IPS DF 4.7 (cell line): ENCODE results near the gene NUAK2.
"Not testable (repeated sequence)": the region's sequence is repeated elsewhere in the genome, so short reads cannot be mapped to it uniquely, and the experiment has no call there.

ENCODE experiments used
- DNase-seq: peaks from one replicate; pipeline ENCODE4 v3.0.0-alpha.2; 2013; ENCODE audit warnings: low spot score; ENCODE audit errors: extremely low read depth

Gene NUAK2

DNA sequence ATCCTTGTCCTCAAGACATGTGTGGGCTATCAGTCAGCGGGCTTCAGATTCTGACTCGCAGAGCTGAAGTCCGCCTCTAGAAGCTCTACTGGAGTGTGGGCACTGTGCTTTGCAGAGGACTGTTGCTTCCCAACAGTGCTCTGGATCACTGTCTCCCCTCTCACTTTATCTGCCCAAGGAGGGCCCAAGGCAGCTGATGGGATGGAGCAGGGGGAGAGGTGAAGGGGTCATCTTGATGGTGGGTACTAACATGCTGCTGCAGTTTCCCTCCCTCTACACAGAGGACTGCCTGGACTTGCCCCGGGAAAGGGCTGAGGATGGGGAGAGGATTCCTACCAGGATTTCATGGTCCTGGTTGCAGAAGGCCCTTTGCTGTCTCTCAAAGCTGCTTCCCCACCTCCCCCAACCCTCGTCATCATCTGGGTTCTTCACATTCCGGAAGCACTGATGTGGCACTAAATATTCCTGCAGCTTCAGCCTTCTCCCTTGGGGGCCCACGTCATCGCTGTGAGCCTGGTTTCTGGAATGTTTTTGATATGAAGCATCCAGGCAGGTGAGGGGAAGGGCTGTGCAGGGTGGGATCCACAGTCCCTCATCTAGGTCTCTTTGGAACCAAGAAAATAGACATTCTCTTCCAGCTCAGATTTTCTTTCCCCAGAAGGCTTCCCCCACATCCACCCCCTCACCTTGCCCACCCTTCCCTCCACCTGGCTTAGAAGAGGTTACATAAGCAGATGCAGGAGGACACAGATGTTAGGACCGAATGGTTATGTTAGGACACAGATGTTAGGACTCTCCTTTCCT lies 23.2 kb downstream of the NUAK2 start:
- DNase-seq: no peak

DNA sequence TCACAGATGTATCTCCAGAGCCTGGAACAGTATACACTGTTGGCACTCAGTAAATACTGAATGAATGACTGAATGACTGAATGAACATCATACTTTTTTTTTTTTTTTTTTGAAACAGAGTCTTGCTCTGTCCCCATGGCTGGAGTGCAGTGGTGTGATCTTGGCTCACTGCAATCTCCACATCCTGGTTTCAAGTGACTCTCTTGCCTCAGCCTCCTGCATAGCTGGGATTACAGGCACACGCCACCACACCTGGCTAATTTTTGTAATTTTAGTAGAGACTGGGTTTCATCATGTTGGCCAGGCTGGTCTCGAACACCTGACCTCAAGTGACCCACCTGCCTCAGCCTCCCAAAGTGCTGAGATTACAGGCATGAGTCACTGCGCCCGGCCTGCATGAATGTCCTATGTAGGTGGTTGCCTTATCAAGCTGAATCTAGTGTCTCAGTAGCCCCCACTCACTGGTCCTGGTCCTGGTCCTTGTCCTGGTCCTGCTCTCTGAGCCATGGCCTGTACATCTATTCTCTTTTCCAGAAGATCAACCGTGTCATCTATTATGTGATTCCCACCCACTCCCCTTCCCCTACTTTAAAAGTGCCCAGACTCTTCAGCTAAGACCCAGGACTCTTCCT lies 23.9 kb downstream of the NUAK2 start:
- DNase-seq: not testable (repeated sequence)

- DNase-seq: no peak
These were observed 25.4 kb downstream of the NUAK2 start for GRCh38 chr1:205296154-205296553.

DNA sequence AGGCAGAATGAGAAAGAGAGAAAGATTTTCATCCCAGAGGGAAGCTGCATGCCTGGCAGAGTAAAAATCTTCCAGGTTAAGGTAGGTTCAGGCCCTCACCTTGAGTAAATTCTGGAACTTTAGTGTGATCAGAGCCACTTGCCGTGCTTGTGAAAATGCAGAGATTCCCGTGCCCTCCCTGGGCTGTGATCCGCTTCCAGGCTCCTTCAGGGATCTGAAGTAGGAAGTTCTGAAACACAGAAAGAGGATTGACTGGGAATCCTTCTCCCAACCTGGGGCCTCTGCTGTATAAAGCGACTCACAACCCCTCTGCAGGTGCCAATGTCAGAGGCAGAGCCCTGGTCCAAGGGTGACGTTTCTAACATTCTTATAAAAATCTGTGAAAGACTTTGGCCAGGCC lies 26.6 kb downstream of the NUAK2 start:
- no peak for DNase-seq

GRCh38 chr1:205294175-205294917 lies 27.2 kb downstream of the NUAK2 start:
- DNase-seq: no peak

GRCh38 chr1:205293350-205294074 lies 28.0 kb downstream of the NUAK2 start:
- no peak for DNase-seq

DNA sequence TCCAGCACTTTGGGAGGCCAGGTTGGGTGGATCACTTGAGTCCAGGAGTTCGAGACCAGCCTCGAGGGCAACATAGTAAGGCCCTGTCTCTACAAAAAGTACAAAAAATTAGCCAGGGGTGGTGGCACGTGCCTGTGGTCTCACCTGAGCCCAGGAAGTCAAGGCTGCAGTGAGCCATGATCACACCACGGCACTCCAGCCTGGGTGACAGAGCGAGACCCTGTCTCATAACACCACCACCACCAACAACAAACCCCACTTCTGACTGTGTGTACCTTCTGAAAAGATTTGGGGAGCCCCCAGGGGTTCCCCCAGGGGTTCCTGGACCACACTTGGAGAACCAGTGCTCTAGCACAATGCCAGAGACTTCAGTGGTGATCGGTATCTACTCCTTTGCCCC lies 29.9 kb downstream of the NUAK2 start:
- DNase-seq: no peak

- DNase-seq: no peak
These were observed 33.6 kb downstream of the NUAK2 start for GRCh38 chr1:205287767-205288559.

- no peak for DNase-seq
These were observed 34.5 kb downstream of the NUAK2 start for GRCh38 chr1:205287076-205287475.

GRCh38 chr1:205286335-205286950 lies 35.1 kb downstream of the NUAK2 start:
- DNase-seq: no peak

GRCh38 chr1:205285381-205286101 lies 36.0 kb downstream of the NUAK2 start:
- DNase-seq: no peak

DNA sequence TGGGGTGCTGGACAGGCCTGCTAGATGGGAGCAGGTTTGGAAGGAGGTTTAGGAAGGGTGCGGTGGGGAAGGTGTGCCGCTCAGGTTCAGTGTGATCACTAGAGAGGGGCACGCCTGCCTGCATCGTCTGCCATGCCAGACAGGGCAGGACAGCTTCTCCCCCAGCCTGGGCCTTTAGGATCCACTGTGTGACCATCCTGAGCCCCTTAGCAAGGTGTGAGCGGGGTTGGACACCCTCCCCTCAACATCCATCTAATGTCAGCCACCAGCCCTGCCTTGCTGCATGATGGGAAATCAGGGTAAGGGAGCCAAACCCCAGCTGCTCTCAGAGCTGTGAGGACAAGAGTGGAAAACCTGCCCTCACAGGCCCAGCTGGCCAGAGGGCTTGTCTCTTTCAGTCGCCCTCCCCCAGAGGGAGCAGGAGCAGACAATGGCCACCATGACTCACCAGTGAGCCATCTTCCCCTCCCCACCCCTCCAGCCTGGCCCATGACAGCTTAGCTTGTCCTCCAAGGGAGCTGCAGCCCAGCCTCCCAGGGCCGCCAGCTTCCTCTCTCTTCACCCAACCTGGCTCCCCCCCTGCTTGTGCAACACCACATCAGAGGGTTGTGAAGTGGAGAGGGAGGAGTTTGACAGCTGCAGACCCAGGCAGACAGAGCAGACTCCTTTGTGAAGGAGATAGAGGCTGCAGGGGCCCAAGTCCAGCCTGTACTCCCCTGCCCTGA lies 37.0 kb downstream of the NUAK2 start:
- no peak for DNase-seq

DNA sequence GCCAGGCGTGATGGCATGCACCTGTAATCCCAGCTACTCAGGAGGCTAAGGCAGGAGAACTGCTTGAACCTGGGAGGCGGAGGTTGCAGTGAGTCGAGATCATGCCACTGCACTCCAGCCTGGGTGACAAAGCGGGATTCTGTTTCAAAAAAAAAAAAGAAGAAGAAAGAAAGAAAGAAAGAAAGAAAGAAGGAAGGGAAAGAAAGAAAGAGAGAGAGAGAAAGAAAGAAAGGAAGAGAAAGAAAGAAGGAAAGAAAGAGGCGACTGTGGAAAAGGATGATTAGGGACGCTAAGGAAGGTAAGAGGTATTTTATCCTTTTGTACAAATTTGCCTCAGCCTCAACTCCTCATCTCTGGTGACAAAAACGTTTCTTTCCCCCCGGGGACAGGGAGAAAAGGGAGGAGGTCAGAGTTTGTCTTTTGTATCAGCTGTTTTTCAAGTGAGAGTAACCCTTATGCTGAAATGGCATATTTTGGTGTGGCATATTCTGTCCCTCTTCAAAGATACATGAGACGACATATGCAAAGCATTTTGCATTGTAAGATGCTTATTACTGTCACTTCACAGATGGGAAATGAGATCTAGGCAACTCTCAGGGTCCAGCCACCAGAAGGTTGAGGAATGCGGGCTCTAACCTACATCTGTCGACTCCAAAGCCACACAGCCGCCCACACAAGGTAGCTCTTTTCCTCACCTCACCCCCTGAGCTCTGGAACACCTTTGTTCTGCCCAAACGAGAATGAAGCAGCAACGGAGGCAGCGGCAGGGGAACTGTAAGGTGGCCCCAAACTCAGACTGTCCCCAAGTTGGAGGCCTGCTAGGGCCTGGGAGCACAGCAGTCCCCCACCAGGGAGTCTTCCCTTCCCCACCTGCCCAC lies 38.0 kb downstream of the NUAK2 start:
- no peak for DNase-seq

DNA sequence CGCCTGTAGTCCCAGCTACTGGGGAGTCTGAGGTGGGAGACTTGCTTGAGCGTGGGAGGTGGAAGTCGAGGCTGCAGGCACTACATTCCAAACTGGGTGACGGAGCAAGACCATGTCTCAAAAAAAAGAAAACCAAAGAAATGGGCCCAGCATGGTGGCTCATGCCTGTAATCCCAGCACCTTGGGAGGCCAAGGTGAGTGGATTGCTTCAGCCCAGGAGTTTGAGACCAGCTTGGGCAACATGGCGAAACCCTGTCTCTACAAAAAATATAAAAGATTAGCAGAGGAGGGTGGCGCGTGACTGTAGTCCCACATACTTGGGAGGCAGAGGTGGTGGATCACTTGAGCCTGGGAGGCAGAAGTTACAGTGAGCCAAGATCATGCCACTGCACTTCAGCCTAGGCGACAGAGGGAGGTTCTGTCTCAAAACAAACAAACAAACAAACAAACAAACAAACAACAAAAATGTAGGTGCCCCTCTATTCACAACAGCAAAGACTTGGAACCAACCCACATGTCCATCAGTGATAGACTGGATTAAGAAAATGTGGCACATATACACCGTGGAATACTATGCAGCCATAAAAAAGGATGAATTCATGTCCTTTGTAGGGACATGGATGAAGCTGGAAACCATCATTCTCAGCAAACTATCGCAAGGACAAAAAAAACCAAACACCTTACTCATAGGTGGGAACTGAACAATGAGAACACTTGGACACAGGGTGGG lies 40.7 kb downstream of the NUAK2 start:
- DNase-seq: not testable (repeated sequence)

- no peak for DNase-seq
These were observed 41.6 kb downstream of the NUAK2 start for GRCh38 chr1:205279986-205280385.

GRCh38 chr1:205276689-205277065 lies 44.9 kb downstream of the NUAK2 start:
- no peak for DNase-seq

DNA sequence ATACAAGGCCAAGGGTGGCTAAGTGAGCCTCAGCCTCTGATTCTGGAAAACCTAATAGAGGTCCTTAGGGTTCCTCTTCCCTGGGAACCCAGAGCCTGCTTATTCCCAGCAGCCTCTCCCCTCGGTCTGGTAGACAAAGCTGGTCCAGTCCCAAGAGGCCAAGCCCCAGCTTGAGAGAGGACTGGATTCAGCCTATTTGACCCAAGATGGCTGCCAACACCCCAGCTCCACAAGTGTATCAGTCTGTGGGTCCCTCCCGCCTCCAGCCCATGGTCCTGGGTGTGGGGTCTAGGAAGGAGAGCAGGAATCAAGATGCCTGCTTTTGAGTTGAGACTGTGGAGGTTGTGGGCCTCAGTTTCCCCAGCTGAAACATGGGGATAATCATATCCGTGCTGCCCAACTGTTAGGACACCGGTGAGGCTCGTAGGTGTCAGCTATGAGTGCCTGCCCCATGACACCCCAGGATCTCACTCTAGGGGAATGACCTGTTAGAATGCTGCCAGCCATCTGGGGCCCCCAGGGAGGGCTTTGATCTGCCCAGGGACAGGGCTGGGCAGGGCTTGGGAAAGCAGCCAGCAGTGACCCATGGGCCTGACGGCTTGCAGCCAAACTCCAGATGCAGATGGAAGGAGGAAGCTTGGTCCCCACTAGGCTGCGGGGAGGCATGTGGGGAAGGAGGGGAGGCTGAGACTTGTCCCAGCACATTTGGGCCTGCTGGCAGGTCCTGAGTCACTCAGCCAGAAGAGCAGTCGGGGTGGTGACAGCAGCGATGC lies 45.4 kb downstream of the NUAK2 start:
- no peak for DNase-seq
